CD4-positive, alpha-beta T cell treated with Interleukin-1 beta for 1 hour (primary cell): ENCODE data around the gene ARID5B.

Experiments used
- DNase-seq, 2 donors: peaks; one replicate each; pipeline ENCODE4 v3.0.0-alpha.2; 2020 to 2022

ARID5B gene

DNA sequence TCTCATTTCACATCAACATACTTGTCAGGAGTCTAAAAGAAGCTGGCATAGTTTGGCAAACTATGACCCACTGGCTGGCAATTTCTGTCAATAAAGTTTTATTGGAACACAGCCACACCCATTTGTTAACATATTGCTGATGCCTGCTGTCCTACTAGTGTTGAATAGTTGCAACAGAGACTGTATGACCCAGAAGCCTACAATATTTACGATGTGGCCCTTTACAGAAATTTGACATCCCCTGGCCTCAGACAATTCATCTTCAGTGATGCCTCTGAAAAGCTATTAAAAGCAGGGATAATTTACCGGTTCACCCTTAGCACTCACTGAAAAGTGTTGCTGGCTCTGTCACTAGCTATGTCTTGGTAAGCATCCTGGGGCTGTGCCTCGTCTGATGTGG, 155.2 kb downstream of the ARID5B start:
- DNase-seq: no peak

DNA sequence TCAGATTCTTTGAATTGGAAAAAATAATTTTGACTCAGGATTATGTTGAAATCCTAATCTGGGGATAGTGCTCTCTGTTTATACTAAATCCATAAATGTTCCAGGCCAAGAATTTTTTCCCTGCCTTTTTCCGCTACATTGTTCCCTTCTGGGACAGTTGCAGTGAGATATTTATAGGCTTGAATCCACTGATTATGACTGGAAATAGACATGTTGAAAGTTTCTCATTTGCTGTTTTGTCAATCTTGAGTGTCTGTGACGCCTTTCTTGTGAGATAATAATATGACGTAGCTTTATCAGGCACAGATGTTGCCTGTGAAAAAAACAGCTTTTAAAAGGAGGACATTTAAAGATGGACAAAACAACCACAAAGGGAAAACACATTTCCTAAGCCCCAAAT, 155.9 kb downstream of the ARID5B start:
- no peak for DNase-seq

DNA sequence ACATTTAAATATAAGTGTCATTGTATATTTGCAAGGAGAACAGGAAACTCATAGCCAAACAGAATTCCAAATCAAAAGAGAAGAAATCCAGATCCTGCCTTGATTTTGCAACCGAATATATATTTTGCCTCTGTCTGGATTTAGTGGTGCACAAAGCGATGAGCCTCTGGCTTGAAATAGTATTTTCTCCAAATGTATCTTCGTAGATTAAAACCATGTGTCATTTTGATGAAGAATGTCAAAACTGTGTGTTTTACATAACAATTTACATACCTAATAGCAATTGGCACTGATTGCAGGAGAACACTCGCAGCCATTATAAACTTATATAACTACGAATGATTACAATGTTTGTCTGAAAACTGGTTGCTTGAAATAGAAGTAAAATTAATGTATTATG, 156.4 kb downstream of the ARID5B start:
- DNase-seq: no peak

- no peak for DNase-seq
Observed at GRCh38 chr10:62058476-62058875, 157.0 kb downstream of the ARID5B start.

- DNase-seq: no peak
Observed at GRCh38 chr10:62058896-62059216, 157.4 kb downstream of the ARID5B start.

GRCh38 chr10:62059217-62059920, 157.9 kb downstream of the ARID5B start:
- no peak for DNase-seq

GRCh38 chr10:62062028-62062427, 160.5 kb downstream of the ARID5B start:
- DNase-seq: no peak

GRCh38 chr10:62062752-62063512, 161.4 kb downstream of the ARID5B start:
- DNase-seq: no peak

DNA sequence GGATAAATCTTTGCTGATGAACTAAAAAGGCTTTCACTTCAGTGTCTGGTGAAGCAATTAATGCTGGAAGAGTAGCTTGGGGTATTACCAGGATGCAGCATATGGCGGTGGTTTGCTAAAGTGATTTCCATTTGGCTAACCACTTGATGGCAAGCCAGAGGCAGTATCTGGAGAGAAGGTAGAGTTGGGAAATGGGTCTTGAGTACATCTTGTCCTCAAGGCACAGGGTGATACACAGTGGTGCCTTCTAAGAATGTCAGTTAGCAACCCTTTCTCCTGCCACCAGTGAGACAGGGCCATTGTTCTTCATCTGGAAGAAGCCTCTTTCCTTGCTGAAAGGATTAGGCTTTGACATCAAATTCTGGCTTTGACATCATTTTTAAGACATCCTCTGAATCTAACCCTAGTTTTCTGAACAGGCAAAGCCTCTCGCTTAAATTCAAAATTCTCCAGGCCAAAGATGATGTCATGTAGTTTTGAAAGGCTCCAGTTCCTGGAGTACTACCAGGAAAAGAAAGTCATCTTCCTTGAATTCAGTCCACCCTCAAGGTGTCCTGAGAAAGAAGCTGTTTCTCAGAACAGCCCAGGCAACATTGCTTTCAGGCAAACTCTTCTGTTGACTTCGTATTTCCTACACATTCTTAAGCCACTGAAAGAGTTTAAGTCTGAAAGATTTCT, 162.4 kb downstream of the ARID5B start:
- no peak for DNase-seq

GRCh38 chr10:62067560-62067959, 166.1 kb downstream of the ARID5B start:
- DNase-seq: no peak

GRCh38 chr10:62068464-62068863, 167.0 kb downstream of the ARID5B start:
- no peak for DNase-seq

- DNase-seq: no peak
Observed at GRCh38 chr10:62069452-62070178, 168.1 kb downstream of the ARID5B start.

- DNase-seq: no peak
Observed at GRCh38 chr10:62071846-62072281, 170.4 kb downstream of the ARID5B start.

DNA sequence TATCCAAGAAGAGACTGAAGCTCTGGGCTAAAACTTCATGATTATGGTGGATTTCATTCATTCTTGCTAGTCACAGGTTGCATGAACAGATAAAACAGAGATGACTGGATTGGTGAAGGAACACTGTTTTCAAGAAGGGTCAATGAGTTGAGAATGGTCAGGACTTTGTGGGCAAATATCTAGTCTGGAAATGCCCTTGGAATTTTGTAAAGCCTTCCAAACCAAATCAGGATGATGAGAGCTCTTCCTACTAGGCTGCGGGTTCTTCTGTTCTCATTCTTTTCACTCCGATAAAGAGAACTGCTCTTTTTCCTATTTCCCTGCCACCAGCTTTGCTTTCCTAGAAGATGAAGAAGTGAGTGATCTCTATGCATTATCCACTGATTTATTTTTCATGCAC, 171.4 kb downstream of the ARID5B start:
- no peak for DNase-seq

DNA sequence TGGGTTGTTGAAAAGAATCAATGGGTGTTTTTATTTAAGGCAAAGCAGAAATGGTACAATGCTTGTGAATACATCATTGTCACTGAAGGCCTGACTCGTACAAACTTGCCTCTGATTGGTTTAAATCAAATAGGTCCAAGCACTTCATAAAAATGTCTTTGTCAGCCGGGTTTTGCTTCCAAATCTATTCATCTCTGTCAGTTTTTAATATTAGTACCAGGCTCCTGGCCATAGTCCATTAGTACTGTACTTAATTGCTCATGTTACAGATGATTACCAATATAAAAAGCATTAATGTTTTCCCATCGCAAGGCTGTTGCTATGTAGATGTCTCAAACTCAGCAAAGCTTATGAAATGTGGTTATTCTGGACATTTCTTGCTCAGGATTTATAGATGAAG, 171.9 kb downstream of the ARID5B start:
- DNase-seq: no peak

DNA sequence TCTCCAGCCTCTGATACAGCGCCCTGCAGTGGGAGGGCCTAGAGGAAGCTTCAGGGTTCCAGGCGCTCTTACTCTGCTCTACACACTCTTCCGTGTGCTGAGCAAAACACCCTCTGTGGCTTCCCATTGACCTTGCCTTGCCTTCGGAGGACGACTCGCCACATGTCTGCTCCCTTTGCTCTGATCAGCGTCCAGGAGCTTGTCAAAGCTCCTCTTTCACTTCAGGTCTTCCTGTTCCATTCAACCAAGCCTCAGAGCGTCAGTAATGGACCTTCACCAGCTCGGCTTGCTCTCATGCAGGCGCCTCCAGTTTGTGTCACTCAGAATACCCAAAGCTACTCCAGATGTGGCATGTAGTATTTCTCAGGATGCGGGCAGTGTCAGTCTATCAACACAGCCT, 173.9 kb downstream of the ARID5B start:
- no peak for DNase-seq

DNA sequence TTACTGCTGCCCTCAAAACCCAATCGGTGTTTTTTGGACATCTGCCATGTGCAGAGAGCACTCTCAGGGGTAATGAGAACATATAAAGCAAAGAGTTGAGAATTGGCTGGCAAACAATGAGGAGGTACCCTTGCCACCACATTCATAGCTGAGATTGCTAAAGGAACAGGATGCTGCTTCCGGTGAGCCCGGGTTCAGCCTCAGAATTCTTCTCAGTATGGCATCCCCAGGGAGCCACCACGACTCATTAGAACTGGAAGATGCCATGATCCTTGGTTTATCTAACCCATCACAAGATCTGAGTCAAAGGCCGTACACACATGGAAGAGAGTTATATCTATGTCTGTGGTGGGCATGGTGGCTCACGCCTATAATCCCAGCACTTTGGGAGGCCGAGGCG, 174.4 kb downstream of the ARID5B start:
- no peak for DNase-seq

DNA sequence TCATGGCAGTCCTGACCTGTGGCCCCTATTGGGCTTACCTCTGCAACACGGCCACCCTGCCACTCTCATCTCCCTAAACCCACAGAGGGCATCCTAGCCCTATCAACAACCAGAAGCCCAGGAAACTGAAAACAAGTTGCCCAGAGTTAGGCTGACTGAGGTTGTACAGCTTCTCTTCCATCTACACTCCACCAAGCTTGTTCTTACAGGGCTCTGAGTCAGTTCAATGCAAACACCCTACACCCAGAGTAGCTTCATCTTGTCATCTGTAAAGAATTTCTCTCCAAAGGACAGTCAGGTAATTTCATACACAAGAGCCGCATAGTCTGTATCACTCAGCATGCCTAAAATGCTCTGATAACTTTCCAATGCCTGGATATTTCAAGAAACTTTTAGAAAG, 175.4 kb downstream of the ARID5B start:
- DNase-seq: peak in 1 of 2 donors; percentile 18

GRCh38 chr10:62077330-62078015, 176.0 kb downstream of the ARID5B start:
- no peak for DNase-seq

DNA sequence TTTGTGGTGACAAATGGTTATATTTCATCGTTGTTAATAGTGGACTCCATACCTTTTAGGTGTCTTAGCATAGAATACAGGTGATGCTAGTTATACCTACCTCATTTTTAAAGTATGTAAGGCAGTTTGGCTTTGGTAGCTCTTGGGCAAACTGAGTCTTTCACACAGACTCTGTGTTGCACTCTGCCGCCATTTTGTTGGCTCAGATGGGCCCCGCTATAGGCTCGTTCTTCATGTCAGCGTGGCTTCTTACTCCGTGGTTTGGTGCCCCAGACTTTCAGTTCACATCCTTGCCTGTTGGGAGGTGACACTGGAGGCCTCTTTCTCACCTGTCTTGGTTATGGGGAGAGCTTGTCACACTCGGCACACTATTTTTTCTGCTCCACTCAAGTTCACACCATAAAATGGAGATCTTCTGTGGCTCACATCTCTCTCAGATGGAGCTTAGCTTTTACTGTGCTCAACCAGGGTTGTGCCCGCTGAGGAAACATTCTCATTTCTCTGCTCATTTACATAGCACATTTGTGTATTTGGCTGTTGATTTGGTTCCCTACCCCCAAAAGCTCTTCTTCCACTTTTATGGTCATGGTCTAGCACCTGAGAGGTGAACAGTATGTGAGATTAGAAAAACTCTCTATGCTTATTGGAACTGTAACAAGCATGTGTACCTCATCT, 178.5 kb downstream of the ARID5B start:
- peak in 1 of 2 donors; percentile 39 for DNase-seq

DNA sequence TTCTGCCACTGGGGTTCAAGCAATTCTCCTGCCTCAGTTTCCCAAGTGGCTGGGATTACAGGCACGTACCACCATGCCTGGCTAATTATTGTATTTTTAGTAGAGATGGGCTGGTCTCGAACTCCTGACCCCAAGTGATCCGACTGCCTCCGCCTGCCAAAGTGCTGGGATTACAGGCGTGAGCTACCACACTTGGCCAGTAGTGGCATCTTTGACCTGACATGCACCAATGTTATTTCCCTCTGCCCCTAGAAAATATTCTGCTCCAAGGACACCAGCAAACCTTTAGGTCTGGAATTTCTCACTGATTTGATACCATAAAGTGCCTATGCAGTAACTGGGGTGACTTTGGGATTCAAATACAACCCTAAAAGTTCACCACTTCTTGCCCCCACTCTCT, 179.4 kb downstream of the ARID5B start:
- no peak for DNase-seq
